Central memory CD8-positive, alpha-beta T cell (primary cell): ENCODE measurements around the gene PPFIBP1.

ENCODE experiments used
- ATAC-seq: fragments of 150-1000 bp; cut with Tn5 transposase; replicated peaks from 2 replicates; pipeline ENCODE4 v1.10.0; 2022; ENCODE audit warnings: mild to moderate bottlenecking, moderate FRiP score, moderate number of reproducible peaks; ENCODE audit not compliant: poor library complexity, severe bottlenecking; ENCODE audit errors: extremely low read depth
- DNase-seq, 2 donors: peaks; one replicate each; pipeline ENCODE4 v3.0.0; 2021; ENCODE audit warnings: low spot score in 2 of 2
- H3K27ac Mint-ChIP-seq: one replicate; pipeline ENCODE4 v1.8.0; 2022; ENCODE audit warnings: low read depth, mild to moderate bottlenecking, moderate library complexity, mixed read lengths
- H3K27me3 Mint-ChIP-seq: one replicate; pipeline ENCODE4 v1.8.0; 2022; ENCODE audit warnings: mixed read lengths
- H3K36me3 Mint-ChIP-seq: one replicate; pipeline ENCODE4 v1.8.0; 2022; ENCODE audit warnings: mild to moderate bottlenecking, moderate library complexity, mixed read lengths; ENCODE audit not compliant: insufficient read depth
- H3K4me1 Mint-ChIP-seq: one replicate; pipeline ENCODE4 v1.8.0; 2022; ENCODE audit warnings: mixed read lengths
- H3K4me3 Mint-ChIP-seq: one replicate; pipeline ENCODE4 v1.8.0; 2022; ENCODE audit warnings: mild to moderate bottlenecking, moderate library complexity, mixed read lengths
- H3K9me3 Mint-ChIP-seq: one replicate; pipeline ENCODE4 v1.8.0; 2022; ENCODE audit warnings: mixed read lengths

PPFIBP1 gene

GRCh38 chr12:27665704-27666103, 141.7 kb downstream of the PPFIBP1 start:
- Mint-ChIP-seq H3K36me3 (peaks cover 4% of the 10 kb centered on the region), H3K4me1 (no peaks in the 10 kb centered on the region), H3K27ac (no peak overlapping the region), H3K4me3 (no peak overlapping the region), H3K9me3 (no peaks in the 10 kb centered on the region), H3K27me3 (peaks cover 19% of the 10 kb centered on the region)
- no peak for ATAC-seq
- DNase-seq = no peak

DNA sequence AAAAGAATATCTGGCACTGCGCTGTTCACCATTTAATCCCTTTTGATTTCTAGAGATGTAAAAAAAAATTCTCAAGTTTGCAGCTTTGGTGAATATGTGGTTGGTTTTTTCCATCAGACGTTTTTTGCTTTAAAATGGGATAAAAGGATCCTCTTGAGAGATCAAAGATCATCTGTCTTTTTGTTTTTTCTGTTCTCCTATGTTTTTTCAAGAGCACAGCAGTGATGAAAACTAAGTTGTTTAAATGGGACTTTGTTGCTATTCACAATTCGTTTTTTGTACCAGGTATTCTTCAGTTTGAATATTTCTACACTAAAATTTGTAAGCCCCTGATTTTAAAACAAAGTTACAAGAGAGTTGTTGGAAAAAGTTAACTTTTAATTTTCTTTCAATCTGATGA, 142.5 kb downstream of the PPFIBP1 start:
- no peaks in the 10 kb centered on the region for H3K9me3 Mint-ChIP-seq
- no peak overlapping the region for H3K27ac Mint-ChIP-seq
- DNase-seq (no peak), ATAC-seq (no peak)
- no peaks in the 10 kb centered on the region for H3K4me1 Mint-ChIP-seq
- H3K36me3 Mint-ChIP-seq = peaks cover 3% of the 10 kb centered on the region
- H3K4me3 Mint-ChIP-seq = no peak overlapping the region
- peaks cover 20% of the 10 kb centered on the region for H3K27me3 Mint-ChIP-seq

DNA sequence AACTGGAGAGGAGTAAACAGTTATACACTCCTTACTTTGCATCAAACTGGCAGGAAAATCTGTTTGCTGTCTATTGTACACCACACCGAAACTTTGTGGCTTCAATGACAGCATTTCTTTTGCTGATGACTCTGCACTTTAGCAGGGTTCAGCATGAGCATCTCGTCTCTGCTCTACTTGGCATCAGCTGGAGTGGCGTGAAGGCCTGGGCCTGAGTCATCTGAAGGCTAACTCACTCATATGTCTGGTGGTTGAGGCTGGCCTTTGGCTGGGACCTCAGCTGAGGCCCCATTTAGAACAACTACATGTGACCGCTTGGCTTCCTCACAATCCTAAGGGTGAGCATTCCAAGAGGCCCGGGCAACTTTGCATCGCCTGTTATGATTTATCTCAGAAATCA, 143.5 kb downstream of the PPFIBP1 start:
- no peak for DNase-seq

GRCh38 chr12:27672051-27672450, 148.0 kb downstream of the PPFIBP1 start:
- peaks cover 1% of the 10 kb centered on the region for H3K36me3 Mint-ChIP-seq
- H3K4me1 Mint-ChIP-seq = no peaks in the 10 kb centered on the region
- no peak overlapping the region for H3K27ac Mint-ChIP-seq
- no peaks in the 10 kb centered on the region for H3K9me3 Mint-ChIP-seq
- ATAC-seq (no peak), DNase-seq (no peak)
- no peak overlapping the region for H3K4me3 Mint-ChIP-seq
- H3K27me3 Mint-ChIP-seq = peaks cover 10% of the 10 kb centered on the region

More for the DNA sequence above, 143.5 kb downstream of the PPFIBP1 start:
- no peaks in the 10 kb centered on the region for H3K4me1 Mint-ChIP-seq
- no peak for ATAC-seq
- peaks cover 1% of the 10 kb centered on the region for H3K36me3 Mint-ChIP-seq
- H3K27me3 Mint-ChIP-seq = peaks cover 20% of the 10 kb centered on the region
- no peak overlapping the region for H3K27ac Mint-ChIP-seq
- H3K9me3 Mint-ChIP-seq = no peaks in the 10 kb centered on the region
- no peak overlapping the region for H3K4me3 Mint-ChIP-seq

GRCh38 chr12:27672643-27673042, 148.6 kb downstream of the PPFIBP1 start:
- H3K36me3 Mint-ChIP-seq = no peaks in the 10 kb centered on the region

GRCh38 chr12:27673101-27673718, 149.2 kb downstream of the PPFIBP1 start:
- ATAC-seq (no peak), DNase-seq (no peak)
- no peaks in the 10 kb centered on the region for H3K36me3 Mint-ChIP-seq
- H3K4me1 Mint-ChIP-seq = no peaks in the 10 kb centered on the region
- H3K27ac Mint-ChIP-seq = no peak overlapping the region
- H3K4me3 Mint-ChIP-seq = no peak overlapping the region
- H3K27me3 Mint-ChIP-seq = peaks cover 10% of the 10 kb centered on the region
- no peaks in the 10 kb centered on the region for H3K9me3 Mint-ChIP-seq

More at GRCh38 chr12:27672643-27673042, 148.6 kb downstream of the PPFIBP1 start:
- Mint-ChIP-seq H3K4me3 (no peak overlapping the region), H3K4me1 (no peaks in the 10 kb centered on the region), H3K27ac (no peak overlapping the region), H3K9me3 (no peaks in the 10 kb centered on the region), H3K27me3 (peaks cover 10% of the 10 kb centered on the region)
- no peak for ATAC-seq
- no peak for DNase-seq

DNA sequence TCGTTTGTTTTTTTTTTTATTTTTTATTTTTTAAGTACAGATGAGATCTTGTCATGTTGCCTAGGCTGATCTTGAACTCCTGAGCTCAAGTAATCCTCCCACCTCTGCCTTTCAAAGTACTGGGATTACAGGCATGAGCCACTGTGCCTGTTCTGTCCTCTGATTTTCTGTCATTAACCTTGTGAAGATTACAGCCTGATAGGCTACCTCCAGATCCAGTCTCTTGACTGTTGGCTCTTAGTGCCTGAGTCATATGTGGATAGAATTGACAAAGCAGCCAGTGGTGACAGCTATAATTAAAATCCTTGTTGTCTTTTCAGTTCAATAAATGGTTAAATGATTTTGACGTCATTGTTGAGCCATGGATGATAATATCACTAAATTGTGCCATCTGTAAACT, 151.0 kb downstream of the PPFIBP1 start:
- Mint-ChIP-seq H3K27ac (no peak overlapping the region), H3K27me3 (peaks cover 10% of the 10 kb centered on the region)

DNA sequence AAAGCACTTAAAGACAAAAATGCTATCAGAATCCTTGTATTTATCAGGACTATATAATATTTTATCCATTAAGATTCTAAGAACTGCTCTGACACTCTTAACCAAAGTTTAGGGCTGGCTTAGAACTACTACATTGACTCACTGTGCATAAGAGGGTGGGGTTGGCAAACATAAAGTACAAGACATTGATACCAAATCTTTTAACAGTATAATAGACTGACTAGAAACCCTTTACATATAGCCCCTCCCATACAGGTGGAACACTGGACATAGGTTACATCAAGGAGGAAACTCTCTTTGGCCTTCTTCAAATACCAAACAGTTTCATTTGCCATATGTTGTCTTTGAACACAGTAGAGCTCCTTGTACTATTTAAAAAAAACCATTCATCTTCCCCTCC, 156.6 kb downstream of the PPFIBP1 start:
- Mint-ChIP-seq H3K4me3 (no peak overlapping the region), H3K36me3 (no peaks in the 10 kb centered on the region), H3K27me3 (no peaks in the 10 kb centered on the region), H3K4me1 (no peaks in the 10 kb centered on the region), H3K27ac (no peak overlapping the region), H3K9me3 (no peaks in the 10 kb centered on the region)
- ATAC-seq (no peak), DNase-seq (no peak)

More for the DNA sequence above, 151.0 kb downstream of the PPFIBP1 start:
- ATAC-seq = no peak
- no peaks in the 10 kb centered on the region for H3K4me1 Mint-ChIP-seq
- no peak for DNase-seq
- H3K36me3 Mint-ChIP-seq = no peaks in the 10 kb centered on the region
- H3K9me3 Mint-ChIP-seq = no peaks in the 10 kb centered on the region
- H3K4me3 Mint-ChIP-seq = no peak overlapping the region

DNA sequence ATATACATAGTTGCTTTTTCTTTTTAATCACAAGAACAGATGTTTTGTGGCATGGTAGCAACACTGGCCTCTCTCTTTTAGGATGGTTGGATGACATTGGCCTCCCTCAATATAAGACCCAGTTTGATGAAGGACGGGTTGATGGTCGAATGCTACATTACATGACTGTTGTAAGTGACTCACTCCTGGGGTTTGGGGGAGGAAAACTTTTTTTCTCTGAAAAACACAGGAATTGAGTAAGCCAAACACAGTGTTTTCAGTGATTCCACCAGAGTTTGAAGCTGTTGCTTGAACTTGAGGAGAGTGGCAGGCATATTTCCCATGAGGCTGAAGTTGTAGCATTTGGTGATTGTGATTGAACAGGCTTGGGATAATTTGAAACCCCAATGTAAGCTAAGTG, 158.5 kb downstream of the PPFIBP1 start:
- H3K27me3 Mint-ChIP-seq = no peaks in the 10 kb centered on the region
- H3K36me3 Mint-ChIP-seq = no peaks in the 10 kb centered on the region
- no peaks in the 10 kb centered on the region for H3K4me1 Mint-ChIP-seq
- no peak overlapping the region for H3K27ac Mint-ChIP-seq
- no peak overlapping the region for H3K4me3 Mint-ChIP-seq
- ATAC-seq = no peak
- no peaks in the 10 kb centered on the region for H3K9me3 Mint-ChIP-seq
- no peak for DNase-seq

DNA sequence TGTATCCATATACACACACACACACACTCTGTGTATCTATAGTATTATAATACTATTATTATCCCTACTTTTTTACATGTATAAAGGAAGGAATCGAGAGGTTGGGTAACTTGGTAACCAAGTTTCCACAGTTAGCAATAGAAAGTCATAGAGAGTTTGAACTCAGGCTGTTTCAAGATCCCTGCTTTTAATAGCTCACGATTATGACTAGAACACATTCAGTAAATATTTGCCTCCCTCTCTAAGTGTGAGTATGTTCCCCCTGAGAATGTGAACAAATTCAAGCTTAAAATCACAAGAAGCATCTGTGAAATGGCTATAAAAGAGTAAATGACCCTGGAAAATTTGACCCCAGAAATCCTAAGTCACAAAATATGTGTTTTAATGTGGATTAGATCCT, 161.3 kb downstream of the PPFIBP1 start:
- Mint-ChIP-seq H3K4me1 (no peaks in the 10 kb centered on the region), H3K36me3 (peaks cover 3% of the 10 kb centered on the region), H3K9me3 (no peaks in the 10 kb centered on the region), H3K27me3 (no peaks in the 10 kb centered on the region), H3K4me3 (no peak overlapping the region), H3K27ac (no peak overlapping the region)
- no peak for DNase-seq
- ATAC-seq = no peak

DNA sequence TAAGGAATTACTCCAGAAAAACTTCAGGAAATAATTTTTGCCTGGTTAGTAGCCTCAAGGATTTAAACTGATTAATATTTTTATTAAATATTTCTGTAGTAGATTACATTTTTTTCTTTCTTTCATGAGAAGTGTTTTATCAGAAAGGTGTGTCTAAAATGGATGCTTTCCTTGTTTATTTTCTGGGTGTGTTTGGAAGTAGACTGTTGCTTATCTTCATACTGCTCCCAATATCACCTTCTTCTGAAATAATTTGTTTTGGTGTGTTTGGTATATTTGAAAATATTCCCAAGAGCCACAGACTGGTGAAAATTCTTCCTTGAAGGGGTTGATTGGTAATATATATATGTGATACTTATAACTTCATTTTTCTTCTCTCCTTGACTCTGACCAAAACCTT, 162.1 kb downstream of the PPFIBP1 start:
- H3K9me3 Mint-ChIP-seq = no peaks in the 10 kb centered on the region
- no peaks in the 10 kb centered on the region for H3K27me3 Mint-ChIP-seq
- H3K27ac Mint-ChIP-seq = no peak overlapping the region
- H3K36me3 Mint-ChIP-seq = peaks cover 3% of the 10 kb centered on the region
- ATAC-seq = no peak
- DNase-seq = no peak
- H3K4me1 Mint-ChIP-seq = no peaks in the 10 kb centered on the region
- H3K4me3 Mint-ChIP-seq = no peak overlapping the region

DNA sequence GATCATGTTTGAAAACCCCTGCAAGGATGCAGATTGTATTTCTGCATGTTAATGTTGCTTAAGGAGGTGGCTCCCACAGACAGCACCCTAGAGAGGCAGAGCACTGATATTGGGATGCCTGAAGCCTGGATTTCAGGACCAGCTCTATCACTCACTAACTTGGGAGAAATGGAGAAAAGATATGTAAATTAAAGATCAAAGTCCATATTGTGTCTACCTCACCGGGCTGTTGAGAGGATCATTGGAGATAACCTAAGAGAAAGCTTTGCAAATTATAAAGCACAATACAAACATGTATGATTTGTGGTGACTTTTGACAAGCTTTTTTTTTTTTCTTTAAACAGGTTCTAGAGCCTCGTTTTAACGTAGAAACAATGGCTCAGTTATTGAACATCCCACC, 164.7 kb downstream of the PPFIBP1 start:
- ATAC-seq = no peak
- Mint-ChIP-seq H3K9me3 (no peaks in the 10 kb centered on the region), H3K27me3 (no peaks in the 10 kb centered on the region), H3K4me1 (no peaks in the 10 kb centered on the region), H3K36me3 (peaks cover 5% of the 10 kb centered on the region), H3K4me3 (no peak overlapping the region), H3K27ac (no peak overlapping the region)
- DNase-seq = no peak

GRCh38 chr12:27689558-27690180, 165.7 kb downstream of the PPFIBP1 start:
- H3K9me3 Mint-ChIP-seq = no peaks in the 10 kb centered on the region
- H3K4me3 Mint-ChIP-seq = no peak overlapping the region
- H3K36me3 Mint-ChIP-seq = peaks cover 5% of the 10 kb centered on the region
- H3K27ac Mint-ChIP-seq = no peak overlapping the region
- no peaks in the 10 kb centered on the region for H3K27me3 Mint-ChIP-seq
- DNase-seq (no peak), ATAC-seq (no peak)
- no peaks in the 10 kb centered on the region for H3K4me1 Mint-ChIP-seq
